B cell (primary cell): Measurements from ENCODE around the gene ENOX1. TPM values are rescaled to one million over a fixed set of nuclear protein-coding genes. Genes with fewer than 3 reads are reported as not detected.

Source experiments
- ATAC-seq: fragments of 200-7000 bp; cut with Tn5 transposase; one replicate; pipeline ENCODE4 v1.10.0; 2021; ENCODE audit warnings: low read depth, mild to moderate bottlenecking, moderate number of reproducible peaks, moderate library complexity
- CTCF ChIA-PET: fragments of 350-600 bp; sonication (Branson Sonifier 250); formaldehyde crosslinking; loops from one replicate; lab custom pipeline; 2021; ENCODE audit warnings: antibody characterized with exemption, inconsistent platforms; lab: Charles Lee
- POLR2A ChIA-PET: fragments of 350-600 bp; sonication (Branson Sonifier 250); formaldehyde crosslinking; loops from one replicate; lab custom pipeline; 2021; ENCODE audit warnings: antibody characterized with exemption; lab: Charles Lee
- DNase-seq: peaks from one replicate; pipeline ENCODE4 v3.0.0; 2013
- H2AFZ ChIP-seq: 2 replicates; pipeline ENCODE4 v1.6.1; 2012; ENCODE audit warnings: mild to moderate bottlenecking, low read depth, low read length; ENCODE audit not compliant: insufficient read depth, poor library complexity, severe bottlenecking
- H3K27ac ChIP-seq, 2 donors: 1 replicate in 1 of 2; 2 replicates in 1 of 2; pipeline ENCODE4 v1.5.1; 2012 to 2013; ENCODE audit warnings: low read length in 2 of 2, mild to moderate bottlenecking in 2 of 2, moderate library complexity in 1 of 2
- H3K27me3 ChIP-seq, 4 experiments: fragments of 200-600 bp in 1 of 4; sonication (generic) in 1 of 4; replicated peaks in 1 of 4; 1 replicate in 2 of 4; 2 replicates in 2 of 4; pipeline versions ENCODE4 v1.6.1 to v1.7.0; 2013 to 2016; ENCODE audit warnings: low read length in 3 of 4, mild to moderate bottlenecking in 2 of 4, mixed read lengths in 1 of 4, moderate library complexity in 1 of 4; ENCODE audit not compliant: insufficient read depth in 4 of 4, control insufficient read depth in 3 of 4; ENCODE audit errors: control extremely low read depth in 1 of 4
- H3K36me3 ChIP-seq, 2 experiments: replicated peaks in 1 of 2; 1 replicate in 1 of 2; 2 replicates in 1 of 2; pipeline versions ENCODE4 v1.6.1 to v1.7.1; 2013; ENCODE audit warnings: low read length in 1 of 2; ENCODE audit not compliant: insufficient read depth in 2 of 2, control insufficient read depth in 1 of 2; ENCODE audit errors: control extremely low read depth in 1 of 2, extremely low read depth in 1 of 2
- H3K4me1 ChIP-seq, 2 donors: fragments of 200-600 bp in 1 of 2; sonication (generic) in 1 of 2; 1 replicate in 1 of 2; 2 replicates in 1 of 2; pipeline versions ENCODE4 v1.5.1 to v1.6.1; 2013 to 2017; ENCODE audit warnings: low read length in 2 of 2; ENCODE audit not compliant: control insufficient read depth in 2 of 2, insufficient read depth in 2 of 2
- H3K4me2 ChIP-seq: replicated peaks from 2 replicates; pipeline ENCODE3; 2012; ENCODE audit warnings: mild to moderate bottlenecking, low read depth, low read length; ENCODE audit not compliant: poor library complexity, severe bottlenecking
- H3K4me3 ChIP-seq, 5 experiments: fragments of 200-600 bp in 1 of 5; sonication (generic) in 1 of 5; 1 replicate in 3 of 5; 2 replicates in 2 of 5; pipeline versions ENCODE4 v1.5.1 to v1.7.0; 2011 to 2016; ENCODE audit warnings: low read length in 4 of 5, mild to moderate bottlenecking in 4 of 5, low read depth in 2 of 5, control low read depth in 1 of 5, moderate library complexity in 1 of 5; ENCODE audit not compliant: insufficient read depth in 1 of 5; ENCODE audit errors: control extremely low read depth in 1 of 5, extremely low read depth in 1 of 5
- H3K79me2 ChIP-seq: fragments of 200-600 bp; sonication (generic); one replicate; pipeline ENCODE4 v1.6.0; 2016; ENCODE audit warnings: low read length; ENCODE audit not compliant: control insufficient read depth, insufficient read depth
- H3K9ac ChIP-seq: fragments of 200-600 bp; sonication (generic); 2 replicates; pipeline ENCODE4 v1.6.1; 2017; ENCODE audit warnings: mild to moderate bottlenecking, low read length, moderate library complexity
- H3K9me3 ChIP-seq, 3 donors: one replicate each; pipeline versions ENCODE4 v1.6.1 to v1.7.1; 2013; ENCODE audit warnings: low read length in 2 of 3; ENCODE audit not compliant: control insufficient read depth in 2 of 3, insufficient read depth in 1 of 3; ENCODE audit errors: control extremely low read depth in 1 of 3
- H4K20me1 ChIP-seq: 2 replicates; pipeline ENCODE4 v1.6.0; 2012; ENCODE audit warnings: mild to moderate bottlenecking, low read length; ENCODE audit not compliant: insufficient read depth, control insufficient read depth, poor library complexity, severe bottlenecking
- H3K27ac Mint-ChIP-seq: one replicate; pipeline ENCODE4 v1.8.0; 2021; ENCODE audit warnings: mixed read lengths
- H3K27me3 Mint-ChIP-seq: one replicate; pipeline ENCODE4 v1.8.0; 2021; ENCODE audit warnings: mixed read lengths
- H3K4me1 Mint-ChIP-seq: one replicate; pipeline ENCODE4 v1.8.0; 2021; ENCODE audit warnings: mixed read lengths
- H3K4me3 Mint-ChIP-seq: one replicate; pipeline ENCODE4 v1.8.0; 2021; ENCODE audit warnings: mixed read lengths
- H3K9me3 Mint-ChIP-seq: one replicate; pipeline ENCODE4 v1.8.0; 2022; ENCODE audit warnings: mixed read lengths; ENCODE audit not compliant: insufficient read depth
- EZH2 ChIP-seq: IDR thresholded peaks from 2 replicates; pipeline ENCODE4 v1.6.1; 2012; ENCODE audit warnings: borderline replicate concordance, low read depth, mild to moderate bottlenecking, moderate library complexity, low read length; ENCODE audit not compliant: insufficient read depth, poor library complexity, severe bottlenecking
- WGBS: methylation state at CpG from one replicate; pipeline ENCODE4 v1.1.5; 2013; ENCODE audit warnings: missing lambda C conversion rate; ENCODE audit not compliant: insufficient coverage; 5-methylcytosine and 5-hydroxymethylcytosine counted together
- intact Hi-C: fragments of 100-400 bp; cut with micrococcal nuclease; formaldehyde crosslinking; loops from one replicate; pipeline ENCODE4 v1.10.0; 2022
- polyA plus RNA-seq: library from polyadenylated mRNA; depleted of rRNA; stranded (reverse); fragments of >200 nt; gene quantifications from 2 replicates; pipeline ENCODE4 v1.2.3, GENCODE V29; 2012
- total RNA-seq, 2 donors: library from RNA; stranded (reverse); fragments of 120-200 nt in 1 of 2; gene quantifications; 1 replicate in 1 of 2; 2 replicates in 1 of 2; pipeline versions ENCODE4 v1.2.3 to v1.2.4, GENCODE V29; 2013 to 2022
- TF ChIP-seq, protein P1 (sequence below): fragments of 200-600 bp; IDR thresholded peaks from one replicate; pipeline ENCODE4 v1.8.0; 2022; ENCODE audit warnings: antibody characterized with exemption, mild to moderate bottlenecking

Gene ENOX1
- total and polyA plus RNA-seq, 2 donors (not counting 1 experiment from before 2014, with no cell fraction given), result not detected

DNA sequence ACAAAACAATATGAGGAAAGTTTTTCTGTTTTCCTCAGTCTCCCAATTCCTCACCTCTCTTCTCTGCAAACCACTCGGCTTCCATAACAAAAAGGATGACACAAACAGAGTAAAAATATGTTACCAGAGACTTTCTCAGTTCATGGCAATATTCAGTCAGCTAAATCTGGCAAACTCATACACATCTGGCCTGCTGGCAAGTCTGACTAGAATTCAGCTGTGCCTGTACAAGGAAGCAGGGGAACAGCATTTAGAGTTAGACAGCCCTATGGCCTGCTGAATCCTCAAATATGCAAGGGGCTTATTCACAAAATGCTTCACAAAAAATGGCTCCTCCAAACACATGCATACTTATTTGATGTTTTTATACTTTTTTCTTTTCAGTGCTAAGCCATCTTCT lies 227.8 kb downstream of the ENOX1 start:
- Histone ChIP-seq H3K27me3 (no peaks in the 10 kb centered on the region), H4K20me1 (no peaks in the 10 kb centered on the region), H3K4me3 (no peak overlapping the region), H3K79me2 (no peaks in the 10 kb centered on the region), H3K4me2 (no peak overlapping the region), H3K4me1 (no peaks in the 10 kb centered on the region), H3K27ac (no peak overlapping the region), H2AFZ (no peak overlapping the region), H3K9ac (no peak overlapping the region), H3K9me3 (no peaks in the 10 kb centered on the region), H3K36me3 (no peaks in the 10 kb centered on the region)
- H3K9me3 Mint-ChIP-seq, result no peaks in the 10 kb centered on the region
- H3K4me3 Mint-ChIP-seq, result no peak overlapping the region
- no CpG with 5 or more reads among the region's 1 CpG for WGBS
- ChIA-PET POLR2A (no interaction called here), CTCF (no interaction called here)
- no peaks in the 10 kb centered on the region for H3K27me3 Mint-ChIP-seq
- DNase-seq, result no peak
- H3K4me1 Mint-ChIP-seq, result no peaks in the 10 kb centered on the region
- ATAC-seq, result no peak
- intact Hi-C loops, result no loop called here
- TF ChIP-seq, protein P1, sequence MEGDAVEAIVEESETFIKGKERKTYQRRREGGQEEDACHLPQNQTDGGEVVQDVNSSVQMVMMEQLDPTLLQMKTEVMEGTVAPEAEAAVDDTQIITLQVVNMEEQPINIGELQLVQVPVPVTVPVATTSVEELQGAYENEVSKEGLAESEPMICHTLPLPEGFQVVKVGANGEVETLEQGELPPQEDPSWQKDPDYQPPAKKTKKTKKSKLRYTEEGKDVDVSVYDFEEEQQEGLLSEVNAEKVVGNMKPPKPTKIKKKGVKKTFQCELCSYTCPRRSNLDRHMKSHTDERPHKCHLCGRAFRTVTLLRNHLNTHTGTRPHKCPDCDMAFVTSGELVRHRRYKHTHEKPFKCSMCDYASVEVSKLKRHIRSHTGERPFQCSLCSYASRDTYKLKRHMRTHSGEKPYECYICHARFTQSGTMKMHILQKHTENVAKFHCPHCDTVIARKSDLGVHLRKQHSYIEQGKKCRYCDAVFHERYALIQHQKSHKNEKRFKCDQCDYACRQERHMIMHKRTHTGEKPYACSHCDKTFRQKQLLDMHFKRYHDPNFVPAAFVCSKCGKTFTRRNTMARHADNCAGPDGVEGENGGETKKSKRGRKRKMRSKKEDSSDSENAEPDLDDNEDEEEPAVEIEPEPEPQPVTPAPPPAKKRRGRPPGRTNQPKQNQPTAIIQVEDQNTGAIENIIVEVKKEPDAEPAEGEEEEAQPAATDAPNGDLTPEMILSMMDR, result no peak
- no peak for TF ChIP-seq EZH2
- no peak overlapping the region for H3K27ac Mint-ChIP-seq

DNA sequence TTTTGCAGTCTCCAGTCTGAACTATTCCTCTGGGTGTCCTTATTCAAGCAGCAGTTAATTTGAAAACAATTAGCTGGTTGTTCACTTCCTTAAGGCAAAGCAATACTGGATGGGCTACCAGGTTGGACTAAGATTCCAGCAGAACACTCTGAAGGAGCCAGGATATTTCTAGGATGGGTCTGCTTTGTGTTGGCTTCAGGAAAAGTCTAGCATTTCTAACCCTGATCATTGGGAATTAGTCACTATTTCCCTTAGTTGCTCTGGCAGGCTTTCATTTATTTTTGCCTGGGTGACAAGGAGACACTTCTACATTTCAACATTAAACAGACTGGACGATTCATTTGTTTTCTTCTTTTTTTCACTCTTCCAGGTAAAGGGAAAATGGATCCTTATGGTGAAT lies 228.4 kb downstream of the ENOX1 start:
- no peaks in the 10 kb centered on the region for H3K27me3 ChIP-seq
- no peak for TF ChIP-seq EZH2
- TF ChIP-seq, protein P1, result no peak
- POLR2A ChIA-PET, result no interaction called here

More for the DNA sequence above, 228.4 kb downstream of the ENOX1 start:
- Histone ChIP-seq H3K36me3 (no peaks in the 10 kb centered on the region), H3K9me3 (no peaks in the 10 kb centered on the region), H3K79me2 (no peaks in the 10 kb centered on the region), H3K4me1 (no peaks in the 10 kb centered on the region), H3K4me2 (no peak overlapping the region), H2AFZ (no peak overlapping the region), H3K27ac (no peak overlapping the region), H4K20me1 (no peaks in the 10 kb centered on the region), H3K9ac (no peak overlapping the region), H3K4me3 (no peak overlapping the region)
- DNase-seq (no peak), ATAC-seq (no peak)
- intact Hi-C loops, result no loop called here
- no peak overlapping the region for H3K4me3 Mint-ChIP-seq
- peaks cover 2% of the 10 kb centered on the region for H3K27me3 Mint-ChIP-seq
- H3K9me3 Mint-ChIP-seq, result no peaks in the 10 kb centered on the region
- WGBS, result no CpG with 5 or more reads among the region's 1 CpG
- CTCF ChIA-PET, result no interaction called here
- no peaks in the 10 kb centered on the region for H3K4me1 Mint-ChIP-seq
- no peak overlapping the region for H3K27ac Mint-ChIP-seq
